Lung (tissue), 12 donors: Measurements from ENCODE around the gene SCD5. TPM values are rescaled to one million over a fixed set of nuclear protein-coding genes. Genes with fewer than 3 reads are reported as not detected.

Source experiments
- ATAC-seq: fragments of 200-7000 bp; cut with Tn5 transposase; one replicate; pipeline ENCODE4 v1.9.1; 2020; ENCODE audit warnings: moderate number of reproducible peaks; ENCODE audit not compliant: insufficient read depth, low FRiP score
- DNase-seq, 3 donors: peaks; one replicate each; pipeline ENCODE4 v3.0.0-alpha.2; 2013 to 2017
- H3K27ac ChIP-seq, 2 donors: one replicate each; pipeline ENCODE4 v1.5.1; 2013; ENCODE audit warnings: mild to moderate bottlenecking in 2 of 2, moderate library complexity in 2 of 2, control low read depth in 1 of 2, inconsistent platforms in 1 of 2, low read depth in 1 of 2, low read length in 1 of 2
- H3K27me3 ChIP-seq, 3 donors: one replicate each; pipeline ENCODE4 v1.5.1; 2013; ENCODE audit warnings: low read length in 2 of 3; ENCODE audit not compliant: control insufficient read depth in 3 of 3, insufficient read depth in 3 of 3
- H3K36me3 ChIP-seq, 4 donors: one replicate each; pipeline ENCODE4 v1.5.1; 2013; ENCODE audit warnings: low read length in 4 of 4, mild to moderate bottlenecking in 1 of 4, moderate library complexity in 1 of 4; ENCODE audit not compliant: control insufficient read depth in 4 of 4, insufficient read depth in 4 of 4
- H3K4me1 ChIP-seq, 5 donors: one replicate each; pipeline ENCODE4 v1.5.1; 2013; ENCODE audit warnings: low read length in 5 of 5, mild to moderate bottlenecking in 2 of 5, moderate library complexity in 1 of 5; ENCODE audit not compliant: control insufficient read depth in 5 of 5, insufficient read depth in 5 of 5
- H3K4me3 ChIP-seq: one replicate; pipeline ENCODE4 v1.5.1; 2013; ENCODE audit warnings: mild to moderate bottlenecking, control low read depth, moderate library complexity
- H3K9ac ChIP-seq, 2 donors: one replicate each; pipeline ENCODE4 v1.5.1; 2013; ENCODE audit warnings: low read length in 2 of 2, control low read depth in 1 of 2; ENCODE audit not compliant: insufficient read depth in 1 of 2
- H3K9me3 ChIP-seq, 4 donors: one replicate each; pipeline ENCODE4 v1.5.1; 2013; ENCODE audit warnings: low read length in 3 of 4, mild to moderate bottlenecking in 1 of 4, moderate library complexity in 1 of 4; ENCODE audit not compliant: control insufficient read depth in 4 of 4, insufficient read depth in 3 of 4
- CTCF ChIP-seq: IDR thresholded peaks from 2 replicates; pipeline ENCODE4 v1.5.1; 2012; ENCODE audit warnings: mild to moderate bottlenecking; ENCODE audit errors: control extremely low read depth, extremely low read depth
- WGBS, 2 donors: extraction: QIAGEN DNeasy Blood & Tissue Kit; methylation state at CpG; one replicate each; pipeline ENCODE4 v1.1.7; 2013; 5-methylcytosine and 5-hydroxymethylcytosine counted together
- polyA plus RNA-seq, 2 donors: library from polyadenylated mRNA; stranded (reverse); fragments of 200-250 nt; gene quantifications; one replicate each; pipeline ENCODE4 v1.2.1, GENCODE V29; 2013
- total RNA-seq, 2 donors: library from RNA; depleted of rRNA in 1 of 2; stranded (reverse); fragments of >200 nt in 1 of 2; gene quantifications; one replicate each; pipeline ENCODE4 v1.2.1, GENCODE V29; 2014 to 2021
- donor health status: control.
- donor health status: control.
- donor health status: Bipolar disorder and iron deficiency.
- donor health status: healthy.
- donor health status: DM: yes; HTN: yes; CAD: no.

The SCD5 gene
- total and polyA plus RNA-seq, 4 donors = 5.0 to 22.6 (median 13.8) TPM

GRCh38 chr4:82785611-82786400 lies 12.8 kb downstream of the SCD5 start:
- no peak for DNase-seq
- ATAC-seq = no peak
- H3K36me3 ChIP-seq = no peaks in the 10 kb centered on the region
- no peak for TF ChIP-seq CTCF
- no peak overlapping the region for H3K4me3 ChIP-seq
- H3K4me1 ChIP-seq = peaks cover 0 to 45% (median 15%) of the 10 kb centered on the region in 5 donors
- H3K9ac ChIP-seq = no peak overlapping the region
- no peaks in the 10 kb centered on the region for H3K27me3 ChIP-seq
- H3K27ac ChIP-seq = no peak overlapping the region
- 52 to 58% methylated on average over 5 of the region's 5 CpGs for WGBS, 2 donors
- no peaks in the 10 kb centered on the region for H3K9me3 ChIP-seq

DNA sequence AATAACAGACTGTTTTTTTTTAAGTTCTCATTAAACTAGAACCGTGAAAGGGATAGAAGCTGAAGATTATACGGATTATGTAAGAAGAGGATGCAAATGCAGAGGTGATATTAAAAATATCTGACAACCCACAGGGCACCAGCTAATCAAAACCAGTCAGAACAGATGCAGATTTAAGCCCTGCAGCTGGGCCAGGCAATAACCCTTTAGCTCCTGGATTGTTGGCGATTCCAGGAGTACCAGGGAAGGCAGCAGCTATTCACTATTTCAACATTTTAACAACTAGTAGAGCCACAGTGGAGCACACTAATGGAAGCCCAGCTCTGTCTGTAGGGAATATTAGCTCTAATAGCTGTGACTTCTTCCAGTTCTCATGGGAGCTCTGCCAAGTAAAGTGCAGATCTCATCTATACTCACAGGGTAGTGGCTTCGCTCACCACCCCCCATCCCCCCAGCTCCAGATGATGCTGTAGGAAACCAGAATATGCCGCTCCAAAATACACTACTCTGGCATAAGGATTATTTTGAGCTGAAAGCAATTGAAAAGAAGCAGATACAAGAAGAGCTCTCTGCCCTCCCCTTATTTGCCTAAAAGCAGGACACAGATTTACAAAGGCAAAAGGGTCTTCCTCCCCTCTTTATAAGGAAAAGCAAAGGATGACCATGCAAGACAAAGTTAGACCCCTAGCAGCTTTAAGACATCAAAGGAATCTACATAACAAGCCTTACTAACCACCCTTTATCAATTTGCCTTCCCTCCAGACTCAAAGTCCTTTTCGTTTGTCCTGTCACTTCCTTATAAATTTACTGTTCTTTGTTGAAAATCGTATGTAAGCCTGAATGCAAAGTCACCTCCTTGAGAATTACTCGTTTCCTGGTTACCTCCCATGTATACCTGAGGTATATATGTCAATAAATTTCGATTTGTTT lies 13.7 kb downstream of the SCD5 start:
- no peak for TF ChIP-seq CTCF
- DNase-seq (peak; percentile 43 to 79 (median 75)), ATAC-seq (no peak)
- Histone ChIP-seq H3K9me3 (no peaks in the 10 kb centered on the region), H3K27ac (no peak overlapping the region), H3K4me3 (no peak overlapping the region), H3K9ac (no peak overlapping the region), H3K4me1 (peaks cover 0 to 53% (median 20%) of the 10 kb centered on the region in 5 donors), H3K27me3 (no peaks in the 10 kb centered on the region), H3K36me3 (no peaks in the 10 kb centered on the region)
- WGBS, 2 donors = 34 to 39% methylated on average over 9 of the region's 9 CpGs

DNA sequence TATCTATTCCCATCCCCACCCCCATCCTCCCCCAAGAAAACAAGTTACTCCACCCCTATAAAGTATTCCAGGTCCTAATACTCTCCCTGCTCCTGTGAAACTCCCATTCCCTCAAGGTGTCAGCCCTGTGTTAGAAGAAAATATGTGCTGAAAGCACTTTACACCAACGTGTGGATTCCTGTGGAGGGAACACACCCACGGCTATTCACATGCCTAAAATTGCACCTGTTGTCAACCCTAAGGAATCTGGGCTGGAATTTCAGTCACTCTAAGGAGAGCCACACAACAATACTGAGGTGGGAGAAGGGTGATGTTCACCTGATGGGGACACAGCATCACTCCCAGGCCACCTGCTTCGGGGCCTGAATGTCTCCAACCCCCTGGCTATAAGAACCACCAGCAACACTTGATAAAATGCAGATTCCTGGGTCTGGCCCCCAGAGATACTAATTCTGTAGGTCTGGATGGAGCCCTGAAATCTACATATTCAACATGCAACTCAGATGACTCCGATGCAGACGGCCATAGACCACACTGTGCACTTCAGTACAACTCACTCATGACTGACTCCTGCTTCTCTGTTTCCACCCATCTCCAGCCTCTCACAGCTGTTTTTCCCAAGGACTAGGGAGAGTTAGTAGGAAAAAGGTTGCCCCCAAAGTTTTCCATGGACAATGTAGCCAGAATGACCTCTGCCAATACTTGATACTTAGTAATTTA lies 15.8 kb downstream of the SCD5 start:
- ATAC-seq (peak; percentile 17), DNase-seq (peak in 2 of 3 donors; percentile 21 to 53)
- TF ChIP-seq CTCF = no peak
- H3K36me3 ChIP-seq = no peaks in the 10 kb centered on the region
- H3K4me3 ChIP-seq = no peak overlapping the region
- H3K4me1 ChIP-seq = peaks cover 0 to 43% (median 19%) of the 10 kb centered on the region in 5 donors
- WGBS, 2 donors = 66 to 74% methylated on average over 5 of the region's 5 CpGs
- H3K27me3 ChIP-seq = no peaks in the 10 kb centered on the region
- no peaks in the 10 kb centered on the region for H3K9me3 ChIP-seq
- peak overlapping the region in 1 of 2 donors; percentile 77 for H3K27ac ChIP-seq
- peak overlapping the region in 1 of 2 donors; percentile 47 for H3K9ac ChIP-seq
